OCI-LY3 (cell line): ENCODE results near the gene CCNI2.
A peak's percentile ranks its signal among the peaks of the same experiment; 100 is the strongest.

Experiments used
- H2AFZ ChIP-seq: fragments of 200-600, 300-600 bp; shearing (Covaris generic); 2 replicates; pipeline ENCODE4 v1.6.0; 2014; ENCODE audit warnings: antibody characterized with exemption, low read depth, low read length
- H3K27ac ChIP-seq: fragments of 200-600, 300-600 bp; sonication (generic); 2 replicates; pipeline ENCODE4 v1.5.1; 2014; ENCODE audit warnings: mild to moderate bottlenecking, low read length, moderate library complexity, mixed read lengths
- H3K27me3 ChIP-seq: fragments of 200-600, 300-600 bp; sonication (generic); 2 replicates; pipeline ENCODE4 v1.6.1; 2014; ENCODE audit warnings: low read depth, low read length, mixed read lengths
- H3K36me3 ChIP-seq: fragments of 200-600, 300-600 bp; sonication (generic); replicated peaks from 2 replicates; pipeline ENCODE3; 2014; ENCODE audit warnings: low read depth, low read length, mixed read lengths
- H3K4me1 ChIP-seq: fragments of 300-600, 200-600 bp; sonication (generic); 2 replicates; pipeline ENCODE4 v1.6.1; 2014; ENCODE audit warnings: low read length, mixed read lengths
- H3K4me2 ChIP-seq: fragments of 200-600, 300-600 bp; sonication (generic); 2 replicates; pipeline ENCODE4 v1.6.1; 2014; ENCODE audit warnings: low read length, mixed read lengths
- H3K4me3 ChIP-seq: fragments of 300-600, 200-600 bp; sonication (generic); 2 replicates; pipeline ENCODE4 v1.5.1; 2014; ENCODE audit warnings: antibody characterized with exemption, mild to moderate bottlenecking, low read length, moderate library complexity
- H3K79me2 ChIP-seq: fragments of 300-600, 200-600 bp; shearing (Covaris generic); 2 replicates; pipeline ENCODE4 v1.6.1; 2014; ENCODE audit warnings: mild to moderate bottlenecking, low read length, mixed read lengths
- H3K9ac ChIP-seq: fragments of 300-600, 200-600 bp; shearing (Covaris generic); 2 replicates; pipeline ENCODE4 v1.6.0; 2014; ENCODE audit warnings: mild to moderate bottlenecking, low read length, moderate library complexity
- H3K9me3 ChIP-seq: fragments of 200-600, 300-600 bp; shearing (Covaris generic); 2 replicates; pipeline ENCODE4 v1.6.1; 2014; ENCODE audit warnings: low read length, mixed read lengths; ENCODE audit not compliant: insufficient read depth
- H4K20me1 ChIP-seq: fragments of 200-600, 300-600 bp; sonication (generic); 2 replicates; pipeline ENCODE4 v1.6.1; 2016; ENCODE audit warnings: low read length, mixed read lengths; ENCODE audit not compliant: insufficient read depth
- EZH2phosphoT487 ChIP-seq: fragments of 200-600 bp; shearing (Covaris generic); IDR thresholded peaks from 2 replicates; pipeline ENCODE4 v1.6.1; 2018; ENCODE audit warnings: antibody characterized with exemption, mixed run types, low read depth
- TF ChIP-seq, protein P1 (sequence below): fragments of 200-600, 300-600 bp; sonication (generic); IDR thresholded peaks from 2 replicates; pipeline ENCODE4 v1.5.1; 2014; ENCODE audit warnings: antibody characterized with exemption, low read length, low read depth

CCNI2 gene

DNA sequence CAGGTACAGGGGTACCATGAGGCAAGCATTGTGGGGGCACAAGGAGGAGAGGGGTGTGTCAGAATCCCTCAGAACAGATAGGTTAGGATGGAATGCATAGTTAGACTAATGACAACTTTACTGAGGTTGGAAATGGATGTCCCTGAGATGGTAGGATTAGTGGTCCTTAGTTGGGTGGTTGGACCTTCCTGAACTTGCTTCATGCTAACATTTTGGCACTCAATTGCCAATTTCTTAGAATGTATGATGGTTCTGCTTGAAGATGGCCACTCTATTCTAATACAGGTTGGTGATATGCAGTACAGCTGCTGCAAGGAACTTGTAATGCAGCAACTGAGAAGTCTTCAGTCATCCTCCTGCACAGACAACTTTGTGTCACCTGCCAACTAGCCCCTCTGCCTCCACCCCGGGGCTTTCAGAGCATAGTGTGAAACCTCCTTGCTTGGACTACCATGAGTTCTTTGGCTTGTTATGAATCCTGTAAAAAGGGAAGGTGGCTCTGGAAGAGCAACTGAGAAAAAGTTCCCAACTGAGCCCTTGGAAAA is 5.4 kb downstream of the CCNI2 start:
- Histone ChIP-seq H3K9ac (no peak overlapping the region), H3K4me1 (peaks cover 13% of the 10 kb centered on the region), H3K4me2 (no peak overlapping the region), H3K9me3 (no peaks in the 10 kb centered on the region), H3K36me3 (no peaks in the 10 kb centered on the region), H3K27ac (no peak overlapping the region), H4K20me1 (no peaks in the 10 kb centered on the region), H2AFZ (no peak overlapping the region), H3K4me3 (no peak overlapping the region), H3K27me3 (no peaks in the 10 kb centered on the region), H3K79me2 (no peaks in the 10 kb centered on the region)
- TF ChIP-seq EZH2phosphoT487: no peak
- TF ChIP-seq, protein P1, sequence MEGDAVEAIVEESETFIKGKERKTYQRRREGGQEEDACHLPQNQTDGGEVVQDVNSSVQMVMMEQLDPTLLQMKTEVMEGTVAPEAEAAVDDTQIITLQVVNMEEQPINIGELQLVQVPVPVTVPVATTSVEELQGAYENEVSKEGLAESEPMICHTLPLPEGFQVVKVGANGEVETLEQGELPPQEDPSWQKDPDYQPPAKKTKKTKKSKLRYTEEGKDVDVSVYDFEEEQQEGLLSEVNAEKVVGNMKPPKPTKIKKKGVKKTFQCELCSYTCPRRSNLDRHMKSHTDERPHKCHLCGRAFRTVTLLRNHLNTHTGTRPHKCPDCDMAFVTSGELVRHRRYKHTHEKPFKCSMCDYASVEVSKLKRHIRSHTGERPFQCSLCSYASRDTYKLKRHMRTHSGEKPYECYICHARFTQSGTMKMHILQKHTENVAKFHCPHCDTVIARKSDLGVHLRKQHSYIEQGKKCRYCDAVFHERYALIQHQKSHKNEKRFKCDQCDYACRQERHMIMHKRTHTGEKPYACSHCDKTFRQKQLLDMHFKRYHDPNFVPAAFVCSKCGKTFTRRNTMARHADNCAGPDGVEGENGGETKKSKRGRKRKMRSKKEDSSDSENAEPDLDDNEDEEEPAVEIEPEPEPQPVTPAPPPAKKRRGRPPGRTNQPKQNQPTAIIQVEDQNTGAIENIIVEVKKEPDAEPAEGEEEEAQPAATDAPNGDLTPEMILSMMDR: no peak

DNA sequence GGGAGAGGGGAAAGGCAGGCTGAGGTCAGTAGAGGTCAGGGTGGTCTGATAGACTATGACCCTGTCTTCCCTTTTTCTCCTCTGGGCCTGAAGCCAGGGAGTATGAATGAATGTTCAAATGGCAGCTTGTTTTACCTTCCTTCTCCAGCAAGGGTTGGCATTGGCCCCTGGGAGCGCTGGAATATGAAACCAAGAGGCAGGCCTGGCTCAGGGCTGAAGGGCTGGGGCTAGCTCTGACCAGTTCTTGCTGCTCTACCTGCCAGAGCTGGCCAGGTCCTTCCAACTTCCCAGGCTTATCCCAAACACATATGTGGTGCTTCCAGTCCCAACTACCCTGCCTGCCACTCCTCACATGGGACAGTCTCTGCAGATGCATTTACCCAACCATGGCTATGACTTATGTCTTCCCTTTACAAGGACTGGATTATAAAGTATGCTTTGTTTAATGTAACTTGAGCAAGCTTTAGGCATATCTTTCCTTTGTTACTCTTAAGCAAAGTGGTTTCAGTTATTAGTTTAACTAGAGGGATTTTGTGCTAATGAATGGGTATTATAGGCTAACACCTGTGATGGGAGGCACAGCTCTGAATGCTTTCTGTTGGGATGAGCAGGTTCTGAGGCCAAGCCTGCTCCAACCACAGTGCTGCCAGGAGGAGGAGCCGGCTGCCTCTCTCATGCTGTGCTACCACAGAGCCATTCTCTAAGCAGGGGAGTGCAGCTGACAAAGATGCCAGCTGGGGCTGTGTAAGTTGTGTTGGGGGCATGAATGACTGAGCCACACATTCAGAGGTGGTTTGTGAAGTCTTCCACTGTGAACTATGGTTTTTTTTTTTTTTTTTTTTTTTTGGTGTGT is 6.1 kb downstream of the CCNI2 start:
- Histone ChIP-seq H3K36me3 (peaks cover 1% of the 10 kb centered on the region), H3K4me2 (no peak overlapping the region), H3K27ac (no peak overlapping the region), H4K20me1 (no peaks in the 10 kb centered on the region), H3K4me1 (peaks cover 13% of the 10 kb centered on the region), H2AFZ (no peak overlapping the region), H3K9me3 (no peaks in the 10 kb centered on the region), H3K27me3 (no peaks in the 10 kb centered on the region), H3K4me3 (no peak overlapping the region), H3K79me2 (no peaks in the 10 kb centered on the region), H3K9ac (no peak overlapping the region)
- TF ChIP-seq, protein P1: no peak
- TF ChIP-seq EZH2phosphoT487: no peak

DNA sequence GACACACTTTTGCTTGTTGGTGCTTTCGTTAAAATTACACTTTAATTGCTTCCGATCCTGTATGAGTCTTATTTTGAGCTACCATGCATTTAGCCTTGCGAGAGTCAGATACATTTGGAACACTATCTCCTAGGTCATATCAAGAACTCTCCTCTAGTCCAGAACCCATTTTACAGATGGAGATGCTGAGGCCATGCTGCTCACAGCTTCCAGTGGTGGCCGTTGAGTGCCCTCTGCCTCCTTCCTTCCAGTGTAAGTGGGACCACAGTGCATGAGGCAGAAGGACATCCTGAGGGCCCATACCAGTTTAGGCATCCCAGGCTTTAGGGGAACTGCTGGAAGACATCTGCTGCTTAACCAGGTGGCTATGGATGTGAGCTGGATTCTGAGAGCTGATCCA is 6.9 kb downstream of the CCNI2 start:
- Histone ChIP-seq H3K4me1 (peaks cover 13% of the 10 kb centered on the region), H3K79me2 (no peaks in the 10 kb centered on the region), H3K36me3 (peaks cover 2% of the 10 kb centered on the region), H3K9me3 (no peaks in the 10 kb centered on the region), H3K27me3 (no peaks in the 10 kb centered on the region), H3K4me3 (no peak overlapping the region), H2AFZ (no peak overlapping the region), H3K9ac (no peak overlapping the region), H4K20me1 (no peaks in the 10 kb centered on the region), H3K4me2 (no peak overlapping the region), H3K27ac (no peak overlapping the region)
- no peak for TF ChIP-seq EZH2phosphoT487
- TF ChIP-seq, protein P1: no peak

DNA sequence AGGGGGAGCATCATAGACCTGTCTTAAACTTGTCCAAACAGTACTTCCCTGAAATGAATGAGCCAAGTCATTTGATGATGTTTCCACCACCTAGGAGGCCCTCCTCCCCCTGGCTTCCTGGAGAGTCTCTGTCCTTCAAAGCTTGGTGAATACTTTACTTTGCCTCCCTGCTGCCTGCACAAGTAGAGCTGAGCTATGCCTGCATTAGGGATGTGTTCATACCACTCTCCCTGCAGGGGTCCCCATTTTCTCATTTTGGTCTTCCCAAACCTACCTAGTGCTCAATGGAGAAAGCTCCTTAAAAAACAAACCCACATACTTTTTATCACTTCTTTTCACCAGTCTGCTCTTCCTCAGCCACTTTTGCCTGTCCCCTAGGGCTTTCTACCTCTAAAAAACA is 7.7 kb downstream of the CCNI2 start:
- Histone ChIP-seq H3K4me1 (peaks cover 13% of the 10 kb centered on the region), H3K27ac (no peak overlapping the region), H3K36me3 (peaks cover 2% of the 10 kb centered on the region), H3K9me3 (no peaks in the 10 kb centered on the region), H3K27me3 (no peaks in the 10 kb centered on the region), H3K4me2 (no peak overlapping the region), H3K4me3 (no peak overlapping the region), H2AFZ (no peak overlapping the region), H3K79me2 (no peaks in the 10 kb centered on the region), H4K20me1 (no peaks in the 10 kb centered on the region), H3K9ac (no peak overlapping the region)
- TF ChIP-seq, protein P1: peak; percentile 14; the same call in 1 of the 2 replicates
- no peak for TF ChIP-seq EZH2phosphoT487
